IMR-90 (cell line): ENCODE results near the gene CKAP2L.

ENCODE experiments used
- BHLHE40 ChIP-seq: fragments of 150-350 bp; IDR thresholded peaks from 2 replicates; pipeline ENCODE4 v1.6.1; 2016; ENCODE audit warnings: mild to moderate bottlenecking, low read depth, low read length
- CEBPB ChIP-seq: IDR thresholded peaks from 2 replicates; pipeline ENCODE4 v1.6.1; 2012; ENCODE audit warnings: low read depth, low read length, improper control_type of control experiment
- CHD1 ChIP-seq: IDR thresholded peaks from 2 replicates; pipeline ENCODE4 v1.6.1; 2012; ENCODE audit warnings: low read depth, low read length, improper control_type of control experiment
- CTCF ChIP-seq: conservative IDR thresholded peaks from 2 replicates; pipeline ENCODE4 v1.5.1; 2012; ENCODE audit warnings: mild to moderate bottlenecking, low read depth, low read length, improper control_type of control experiment
- POLR2A ChIP-seq: IDR thresholded peaks from 2 replicates; pipeline ENCODE4 v1.6.1; 2012; ENCODE audit warnings: mild to moderate bottlenecking, low read depth, low read length

- TF ChIP-seq CTCF (no peak), POLR2A (no peak), BHLHE40 (no peak), CHD1 (no peak), CEBPB (no peak)
These were observed 37.0 kb downstream of the CKAP2L start for GRCh38 chr2:112727276-112728028.
